ENCODE data around the gene TNRC18.
A peak's percentile ranks its signal among the peaks of the same experiment; 100 is the strongest.

The TNRC18 gene

DNA sequence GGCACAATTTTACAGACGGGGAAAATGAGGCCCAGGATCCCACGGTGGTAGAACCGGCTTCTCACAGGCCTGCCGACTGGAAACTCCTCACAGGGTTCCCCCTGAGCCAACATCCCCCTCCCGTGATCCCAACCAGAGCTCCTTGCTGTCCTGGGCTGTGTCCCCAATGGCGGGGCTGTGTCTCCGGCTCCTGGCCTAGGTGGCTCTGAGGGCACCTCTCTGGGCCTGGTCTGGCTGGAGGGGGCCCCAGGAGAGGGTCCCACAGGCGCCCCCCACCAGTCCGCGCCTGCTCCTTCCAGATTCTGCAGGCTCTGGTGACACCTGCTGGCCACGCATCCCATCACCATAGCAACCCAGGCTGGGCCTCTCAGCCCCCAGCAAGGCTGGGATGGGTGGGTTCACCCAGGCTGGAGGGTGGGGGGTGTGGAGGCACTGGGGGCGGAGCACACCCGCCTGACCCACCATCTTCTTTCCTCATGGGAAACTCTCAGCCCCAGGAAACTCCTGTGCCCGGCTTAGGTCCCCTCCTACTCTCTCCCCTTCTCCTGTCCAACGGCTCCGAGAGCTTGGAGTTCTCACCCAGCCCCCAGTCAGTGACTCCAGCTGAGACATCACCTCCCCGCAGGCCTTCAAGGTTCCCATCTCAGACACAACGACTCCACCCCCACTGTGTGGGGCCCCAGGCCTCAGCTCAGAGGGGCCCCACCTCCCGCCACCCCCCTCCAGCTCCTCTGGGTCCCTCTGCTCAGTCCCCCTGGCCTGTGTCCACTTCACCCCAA lies 27.1 kb upstream of the TNRC18 start:
- DNase-seq (ENCODE audit: low read depth) = peak; percentile 12

- no peak for DNase-seq (ENCODE audit: low read depth)
Observed at GRCh38 chr7:5448378-5449037, 24.9 kb upstream of the TNRC18 start.

- no peak for DNase-seq (ENCODE audit: low read depth)
Observed at GRCh38 chr7:5445981-5446594, 22.5 kb upstream of the TNRC18 start.

- DNase-seq (ENCODE audit: low read depth) = no peak
Observed at GRCh38 chr7:5443678-5444077, 20.0 kb upstream of the TNRC18 start.

DNA sequence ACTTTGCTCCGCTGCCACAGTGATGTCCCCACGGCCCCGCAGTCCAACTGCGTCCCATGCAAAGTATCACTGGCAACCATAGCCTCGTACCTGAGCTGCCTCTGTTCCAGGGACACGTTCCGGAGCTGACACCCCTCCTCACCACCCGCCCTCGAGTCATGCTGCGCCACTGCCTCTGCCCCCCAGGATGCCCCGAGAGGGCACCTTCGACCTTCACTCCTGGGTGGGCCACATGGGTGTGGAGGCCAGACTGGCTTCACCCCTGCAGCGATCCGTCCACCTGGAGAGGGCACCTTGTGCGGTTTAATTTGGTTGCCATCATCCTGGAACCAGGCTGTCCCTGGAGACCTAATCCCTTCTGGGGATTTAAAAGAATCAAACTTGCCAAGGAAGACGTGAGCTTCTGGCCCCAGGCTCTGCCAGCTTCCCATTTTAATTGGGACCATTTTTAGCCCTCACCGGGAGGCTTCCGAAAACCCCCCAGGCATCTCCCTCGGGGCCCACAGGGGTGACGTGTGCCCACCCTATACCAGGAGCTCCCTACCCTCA lies 19.2 kb upstream of the TNRC18 start:
- DNase-seq (ENCODE audit: low read depth) = no peak

DNA sequence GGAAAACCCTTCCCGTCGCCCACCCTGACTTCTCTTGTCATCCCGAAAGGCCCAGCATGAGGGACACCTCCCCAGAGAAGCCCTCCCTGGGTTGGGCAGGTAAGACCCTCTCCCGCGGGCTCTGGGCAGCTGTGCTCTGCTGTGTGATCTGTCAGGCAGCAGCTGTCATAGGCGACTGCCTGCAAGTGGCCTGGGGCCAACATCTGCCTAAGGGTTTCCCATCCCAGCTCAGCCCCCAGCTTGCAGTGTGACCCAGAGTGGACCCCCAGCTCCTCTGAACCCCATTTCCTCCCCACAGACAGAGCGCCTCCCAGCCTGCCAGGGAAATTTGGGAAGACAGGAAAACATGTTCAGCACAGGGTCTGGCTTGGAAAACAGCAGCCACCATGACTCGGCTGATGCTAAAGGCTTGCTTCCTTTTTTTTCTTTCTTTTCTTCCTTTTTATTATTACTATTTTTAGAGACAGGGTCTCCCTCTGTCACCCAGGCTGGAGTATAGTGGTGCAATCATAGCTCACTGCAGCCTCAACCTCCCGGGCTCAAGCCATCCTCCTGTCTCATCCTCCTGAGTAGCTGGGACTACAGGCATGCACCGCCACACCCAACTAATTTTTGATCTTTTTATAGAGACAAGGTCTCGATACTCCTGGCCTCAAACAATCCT lies 18.3 kb upstream of the TNRC18 start:
- no peak for DNase-seq (ENCODE audit: low read depth)

- no peak for DNase-seq (ENCODE audit: low read depth)
Observed at GRCh38 chr7:5439572-5440496, 16.2 kb upstream of the TNRC18 start.

GRCh38 chr7:5439209-5439571 lies 15.6 kb upstream of the TNRC18 start:
- no peak for DNase-seq (ENCODE audit: low read depth)

DNA sequence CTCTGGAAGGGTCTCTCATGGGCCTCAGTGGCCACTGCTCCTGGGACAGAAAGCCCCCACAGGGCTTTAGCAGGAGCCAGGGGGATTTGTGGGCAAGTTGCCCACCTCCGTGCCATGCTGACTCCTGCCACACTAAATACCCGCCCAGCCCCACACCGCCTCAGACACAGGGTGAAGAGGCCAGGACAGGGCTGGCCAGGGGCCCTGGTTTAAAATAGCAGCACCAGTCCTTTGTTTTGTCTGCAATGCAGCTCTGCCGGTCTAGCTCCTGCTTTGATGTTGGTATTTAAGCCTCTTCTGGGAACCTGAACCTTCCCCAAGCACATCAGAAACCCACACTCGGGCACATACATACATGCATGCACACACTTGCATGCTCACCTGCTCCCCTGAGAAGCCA lies 14.4 kb upstream of the TNRC18 start:
- no peak for DNase-seq (ENCODE audit: low read depth)

DNA sequence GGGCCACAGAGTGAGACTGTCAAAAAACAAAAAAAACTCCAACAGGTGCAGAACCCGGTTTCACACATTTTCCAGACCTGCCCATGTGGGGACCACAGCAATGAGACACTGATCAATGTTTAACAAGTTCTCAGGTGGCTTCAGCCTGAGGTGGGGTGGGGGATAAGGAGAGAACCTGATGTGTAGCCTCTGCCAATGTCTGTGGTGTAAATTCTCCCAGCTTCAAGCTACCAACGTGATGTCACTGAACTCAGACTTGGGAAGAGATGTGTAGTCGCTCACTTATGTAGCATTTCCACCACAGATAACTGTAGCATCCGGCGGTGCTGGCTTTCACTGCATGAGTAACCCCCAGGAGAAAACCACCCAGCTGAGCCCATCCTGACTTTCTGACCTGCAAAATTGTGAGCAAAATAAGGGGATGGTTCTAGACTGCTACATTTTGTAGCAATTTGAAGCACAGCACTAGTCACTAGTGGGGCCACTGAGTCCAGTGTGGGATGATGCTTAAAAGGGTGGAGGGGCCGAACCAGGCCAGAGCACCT lies 13.8 kb upstream of the TNRC18 start:
- no peak for DNase-seq (ENCODE audit: low read depth)

GRCh38 chr7:5436003-5436678 lies 12.5 kb upstream of the TNRC18 start:
- no peak for DNase-seq (ENCODE audit: low read depth)

- DNase-seq (ENCODE audit: low read depth) = no peak
Observed at GRCh38 chr7:5435291-5436002, 11.8 kb upstream of the TNRC18 start.

GRCh38 chr7:5433181-5433580 lies 9.5 kb upstream of the TNRC18 start:
- no peak for DNase-seq (ENCODE audit: low read depth)

DNA sequence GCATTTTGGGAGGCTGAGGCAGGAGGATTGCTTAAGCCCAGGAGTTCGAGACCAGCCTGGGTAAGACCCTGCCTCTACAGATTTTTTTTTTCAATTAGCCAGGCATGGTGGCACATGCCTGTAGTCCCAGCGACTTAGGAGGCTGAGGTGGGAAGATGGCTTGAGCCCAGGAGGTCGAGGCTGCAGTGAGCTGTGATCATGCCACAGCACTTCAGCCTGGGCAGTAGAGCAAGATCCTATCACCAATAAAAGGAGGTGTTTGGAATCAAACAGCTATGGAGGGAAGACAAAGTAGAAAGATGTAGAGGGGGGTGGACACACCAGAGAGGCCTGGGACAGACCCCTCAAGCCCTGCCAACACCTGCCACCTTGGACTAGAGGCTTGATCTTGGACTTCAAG lies 9.1 kb upstream of the TNRC18 start:
- no peak for DNase-seq (ENCODE audit: low read depth)

DNA sequence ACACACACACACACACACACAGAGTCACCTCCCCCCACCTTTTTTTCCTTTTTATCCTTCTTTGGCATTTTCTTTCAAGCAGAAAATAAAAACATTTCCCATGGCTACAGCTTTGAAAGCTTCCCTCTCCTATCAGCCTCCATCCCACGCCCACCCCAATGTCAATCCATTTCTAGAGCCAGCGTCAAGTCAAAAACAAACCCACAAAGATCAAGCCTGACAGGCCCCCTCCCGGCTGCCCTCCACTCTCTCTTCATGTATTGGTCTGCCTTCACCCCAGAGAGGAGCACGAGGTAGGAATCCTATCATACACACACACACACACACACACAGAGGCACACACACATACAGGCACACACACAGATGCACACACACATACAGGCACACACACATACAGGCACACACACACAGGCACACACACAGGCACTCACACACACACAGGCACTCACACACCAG lies 8.0 kb upstream of the TNRC18 start:
- DNase-seq (ENCODE audit: low read depth) = no peak

GRCh38 chr7:5430612-5430947 lies 6.9 kb upstream of the TNRC18 start:
- DNase-seq (ENCODE audit: low read depth) = no peak

GRCh38 chr7:5429857-5430611 lies 6.4 kb upstream of the TNRC18 start:
- no peak for DNase-seq (ENCODE audit: low read depth)

DNA sequence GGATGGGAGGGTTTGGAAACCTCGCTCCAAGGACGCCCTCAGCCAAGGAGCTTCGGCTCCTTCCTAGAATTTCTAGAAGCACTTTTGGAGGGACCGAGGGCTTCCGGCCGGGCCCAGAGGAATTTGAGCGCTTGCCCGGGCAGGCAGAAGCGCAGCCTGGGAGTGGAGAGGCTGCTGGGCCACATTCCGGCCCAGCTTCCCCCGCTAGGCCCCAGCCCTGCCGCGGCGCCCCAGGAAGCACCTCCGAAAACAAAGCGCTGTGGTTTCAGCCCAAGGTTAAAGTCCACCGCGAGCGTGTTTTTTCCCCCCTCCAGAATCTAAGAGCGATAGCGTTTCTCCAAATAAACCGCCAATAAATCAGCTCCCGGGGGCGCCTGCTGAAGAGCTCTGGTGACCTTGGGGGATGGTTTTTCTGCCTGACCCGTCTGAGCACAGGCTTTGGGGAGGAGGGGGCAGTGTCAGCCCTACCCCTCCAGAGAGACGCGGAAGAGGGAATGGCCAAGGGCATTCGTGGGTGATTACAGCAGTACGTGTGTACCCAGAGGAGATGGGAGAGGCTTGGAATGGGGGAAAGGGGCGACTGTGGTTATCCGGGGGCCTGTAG lies 5.7 kb upstream of the TNRC18 start:
- no peak for DNase-seq (ENCODE audit: low read depth)

All from stimulated activated CD8-positive, alpha-beta memory T cell treated with anti-CD3 and anti-CD28 coated beads, Interleukin-15, amount 100 ng/mL, for 1 hour (primary cell).